Tibial nerve (tissue), 4 donors: ENCODE measurements around the gene TMLHE.

ENCODE experiments used
- EP300 ChIP-seq, 2 donors: sonication (generic); formaldehyde crosslinking; IDR thresholded peaks; one replicate each; pipeline ENCODE4 v1.6.1; 2017; ENCODE audit warnings: antibody characterized with exemption in 2 of 2, mild to moderate bottlenecking in 1 of 2
- POLR2A ChIP-seq, 2 donors: fragments of 450-650 bp; IDR thresholded peaks; one replicate each; pipeline ENCODE4 v1.6.1; 2017; ENCODE audit warnings: antibody characterized with exemption in 2 of 2, mild to moderate bottlenecking in 2 of 2, moderate library complexity in 2 of 2
- TF ChIP-seq, protein P1 (sequence below), 5 experiments: fragments of 200-600 bp in 3 of 5; fragments of 450-650 bp in 2 of 5; sonication (generic) in 3 of 5; IDR thresholded peaks; one replicate each; pipeline ENCODE4 v1.5.1; 2016 to 2019; ENCODE audit warnings: antibody characterized with exemption in 5 of 5, mild to moderate bottlenecking in 3 of 5, moderate library complexity in 2 of 5

DNA sequence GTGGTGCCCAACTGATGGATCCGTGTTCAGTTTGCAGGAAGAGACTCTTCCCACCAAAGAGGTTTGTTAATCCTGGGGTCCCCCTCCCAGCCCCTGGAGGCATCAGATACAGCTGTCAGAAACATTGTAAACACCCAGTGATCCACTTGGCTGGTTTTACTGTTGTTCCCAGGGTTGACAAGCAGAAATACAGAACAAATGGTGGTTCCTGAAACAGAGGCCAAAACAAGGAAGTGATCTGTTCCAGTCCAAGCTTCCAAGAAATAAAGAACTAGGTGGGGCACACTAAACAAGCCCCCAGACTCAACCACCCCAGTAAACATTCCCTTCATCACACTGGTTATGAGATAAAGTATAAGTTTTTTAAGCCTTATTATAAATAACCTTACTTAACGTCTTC, 1.4 kb downstream of the TMLHE start:
- TF ChIP-seq, protein P1, sequence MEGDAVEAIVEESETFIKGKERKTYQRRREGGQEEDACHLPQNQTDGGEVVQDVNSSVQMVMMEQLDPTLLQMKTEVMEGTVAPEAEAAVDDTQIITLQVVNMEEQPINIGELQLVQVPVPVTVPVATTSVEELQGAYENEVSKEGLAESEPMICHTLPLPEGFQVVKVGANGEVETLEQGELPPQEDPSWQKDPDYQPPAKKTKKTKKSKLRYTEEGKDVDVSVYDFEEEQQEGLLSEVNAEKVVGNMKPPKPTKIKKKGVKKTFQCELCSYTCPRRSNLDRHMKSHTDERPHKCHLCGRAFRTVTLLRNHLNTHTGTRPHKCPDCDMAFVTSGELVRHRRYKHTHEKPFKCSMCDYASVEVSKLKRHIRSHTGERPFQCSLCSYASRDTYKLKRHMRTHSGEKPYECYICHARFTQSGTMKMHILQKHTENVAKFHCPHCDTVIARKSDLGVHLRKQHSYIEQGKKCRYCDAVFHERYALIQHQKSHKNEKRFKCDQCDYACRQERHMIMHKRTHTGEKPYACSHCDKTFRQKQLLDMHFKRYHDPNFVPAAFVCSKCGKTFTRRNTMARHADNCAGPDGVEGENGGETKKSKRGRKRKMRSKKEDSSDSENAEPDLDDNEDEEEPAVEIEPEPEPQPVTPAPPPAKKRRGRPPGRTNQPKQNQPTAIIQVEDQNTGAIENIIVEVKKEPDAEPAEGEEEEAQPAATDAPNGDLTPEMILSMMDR (IDR thresholded peaks at IDR 0.05): no peak
- TF ChIP-seq POLR2A (IDR thresholded peaks at IDR 0.05): no peak
- TF ChIP-seq EP300 (IDR thresholded peaks at IDR 0.05): no peak
